ENCODE data around the gene D2HGDH. TPM values are rescaled to one million over a fixed set of nuclear protein-coding genes. Genes with fewer than 3 reads are reported as not detected.
A peak's percentile ranks its signal among the peaks of the same experiment; 100 is the strongest.
"Not testable (repeated sequence)": the region's sequence is repeated elsewhere in the genome, so short reads cannot be mapped to it uniquely, and the experiment has no call there.

Gene D2HGDH
- total and polyA plus RNA-seq, 12 donors: 7.6 to 24.7 (median 19.1) TPM

GRCh38 chr2:241815477-241816430, 81.3 kb downstream of the D2HGDH start:
- DNase-seq: no peak
- ATAC-seq: peak in 1 of 8 donors; percentile 10
- peaks cover 0 to 4% (median 0%) of the 10 kb centered on the region in 7 donors for H3K27me3 ChIP-seq

GRCh38 chr2:241816431-241817121, 82.1 kb downstream of the D2HGDH start:
- Histone ChIP-seq H3K36me3 (no peaks in the 10 kb centered on the region), H3K27me3 (peaks cover 0 to 4% (median 0%) of the 10 kb centered on the region in 7 donors), H3K27ac (peak overlapping the region in 4 of 10 donors; percentile 1 to 56 (median 35)), H3K4me1 (peaks cover 0 to 40% (median 6%) of the 10 kb centered on the region in 9 donors), H3K4me3 (no peak overlapping the region), H3K9me3 (no peaks in the 10 kb centered on the region)
- TF ChIP-seq, protein P1, sequence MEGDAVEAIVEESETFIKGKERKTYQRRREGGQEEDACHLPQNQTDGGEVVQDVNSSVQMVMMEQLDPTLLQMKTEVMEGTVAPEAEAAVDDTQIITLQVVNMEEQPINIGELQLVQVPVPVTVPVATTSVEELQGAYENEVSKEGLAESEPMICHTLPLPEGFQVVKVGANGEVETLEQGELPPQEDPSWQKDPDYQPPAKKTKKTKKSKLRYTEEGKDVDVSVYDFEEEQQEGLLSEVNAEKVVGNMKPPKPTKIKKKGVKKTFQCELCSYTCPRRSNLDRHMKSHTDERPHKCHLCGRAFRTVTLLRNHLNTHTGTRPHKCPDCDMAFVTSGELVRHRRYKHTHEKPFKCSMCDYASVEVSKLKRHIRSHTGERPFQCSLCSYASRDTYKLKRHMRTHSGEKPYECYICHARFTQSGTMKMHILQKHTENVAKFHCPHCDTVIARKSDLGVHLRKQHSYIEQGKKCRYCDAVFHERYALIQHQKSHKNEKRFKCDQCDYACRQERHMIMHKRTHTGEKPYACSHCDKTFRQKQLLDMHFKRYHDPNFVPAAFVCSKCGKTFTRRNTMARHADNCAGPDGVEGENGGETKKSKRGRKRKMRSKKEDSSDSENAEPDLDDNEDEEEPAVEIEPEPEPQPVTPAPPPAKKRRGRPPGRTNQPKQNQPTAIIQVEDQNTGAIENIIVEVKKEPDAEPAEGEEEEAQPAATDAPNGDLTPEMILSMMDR (IDR thresholded peaks at IDR 0.05): no peak
- WGBS, 2 donors: 73 to 74% methylated on average over 33 of the region's 33 CpGs
- DNase-seq (no peak), ATAC-seq (no peak)
- intact Hi-C loops (cut with DNase I): no loop called here

More at GRCh38 chr2:241815477-241816430, 81.3 kb downstream of the D2HGDH start:
- Histone ChIP-seq H3K27ac (no peak overlapping the region), H3K9me3 (no peaks in the 10 kb centered on the region), H3K36me3 (no peaks in the 10 kb centered on the region), H3K4me3 (no peak overlapping the region), H3K4me1 (peaks cover 3 to 39% (median 11%) of the 10 kb centered on the region in 9 donors)
- WGBS, 2 donors: 81 to 83% methylated on average over 48 of the region's 48 CpGs
- TF ChIP-seq, protein P1 (IDR thresholded peaks at IDR 0.05): no peak
- intact Hi-C loops (cut with DNase I): no loop called here

GRCh38 chr2:241817126-241817820, 82.8 kb downstream of the D2HGDH start:
- peaks cover 0 to 4% (median 0%) of the 10 kb centered on the region in 7 donors for H3K27me3 ChIP-seq

GRCh38 chr2:241817821-241818215, 83.4 kb downstream of the D2HGDH start:
- H3K4me1 ChIP-seq: peaks cover 0 to 42% (median 6%) of the 10 kb centered on the region in 9 donors
- H3K27me3 ChIP-seq; ATAC-seq; H3K9me3 ChIP-seq; intact Hi-C loops (cut with DNase I); H3K36me3 ChIP-seq; H3K4me3 ChIP-seq; DNase-seq: not testable (repeated sequence)
- peak overlapping the region in 4 of 10 donors; percentile 1 to 56 (median 35) for H3K27ac ChIP-seq
- 84 to 85% methylated on average over 10 of the region's 10 CpGs for WGBS, 2 donors

More at GRCh38 chr2:241817126-241817820, 82.8 kb downstream of the D2HGDH start:
- H3K4me3 ChIP-seq: no peak overlapping the region
- WGBS, 2 donors: 39 to 46% methylated on average over 16 of the region's 16 CpGs
- peak in 1 of 8 donors; percentile 12 for ATAC-seq
- TF ChIP-seq, protein P1 (IDR thresholded peaks at IDR 0.05): no peak
- peak overlapping the region in 4 of 10 donors; percentile 1 to 56 (median 35) for H3K27ac ChIP-seq
- peaks cover 0 to 45% (median 6%) of the 10 kb centered on the region in 9 donors for H3K4me1 ChIP-seq
- intact Hi-C loops (cut with DNase I): no loop called here
- DNase-seq: no peak
- no peaks in the 10 kb centered on the region for H3K9me3 ChIP-seq
- no peaks in the 10 kb centered on the region for H3K36me3 ChIP-seq

Other genes with a start within 250 kb of the D2HGDH start
- 100 to 1,000 TPM in 1 of 10 donors, 10 to 100 TPM in 9; 66.1 to 104 (median 81.9) TPM for gene STK25, start 226.0 kb upstream of the D2HGDH start, total RNA-seq
- gene STK25, start 226.0 kb upstream of the D2HGDH start, polyA plus RNA-seq: 100 to 1,000 TPM; 129 to 147 TPM
- gene BOK, start 175.9 kb upstream of the D2HGDH start, total RNA-seq: 10 to 100 TPM in 1 of 10 donors, 1 to 10 TPM in 9; 2.3 to 15.6 (median 3.3) TPM
- gene BOK, start 175.9 kb upstream of the D2HGDH start, polyA plus RNA-seq: 10 to 100 TPM in 1 of 2 donors, 1 to 10 TPM in 1; 1.6 to 10.3 TPM
- gene THAP4, start 97.5 kb upstream of the D2HGDH start, total RNA-seq: 100 to 1,000 TPM in 1 of 10 donors, 10 to 100 TPM in 9; 68.7 to 101 (median 75.4) TPM
- 10 to 100 TPM; 80.7 to 92.5 TPM for gene THAP4, start 97.5 kb upstream of the D2HGDH start, polyA plus RNA-seq
- 10 to 100 TPM; 34.7 to 52.1 (median 41.2) TPM for gene ATG4B, start 96.9 kb upstream of the D2HGDH start, total RNA-seq
- 10 to 100 TPM; 51.1 to 55.7 TPM for gene ATG4B, start 96.9 kb upstream of the D2HGDH start, polyA plus RNA-seq
- gene DTYMK, start 47.8 kb upstream of the D2HGDH start, total RNA-seq: 10 to 100 TPM in 3 of 10 donors, 1 to 10 TPM in 7; 6.4 to 12.4 (median 9.3) TPM
- 10 to 100 TPM in 1 of 2 donors, 1 to 10 TPM in 1; 9.2 to 18.5 TPM for gene DTYMK, start 47.8 kb upstream of the D2HGDH start, polyA plus RNA-seq
- 10 to 100 TPM; 10.4 to 24.6 (median 17.4) TPM for gene ING5, start 32.6 kb upstream of the D2HGDH start, total RNA-seq
- gene ING5, start 32.6 kb upstream of the D2HGDH start, polyA plus RNA-seq: 10 to 100 TPM; 19.0 to 49.9 TPM
- under 1 TPM in 3 of 10 donors, not detected in 7; 0.19 to 0.28 (median 0.23) TPM for gene GAL3ST2, start 42.2 kb downstream of the D2HGDH start, total RNA-seq
- gene GAL3ST2, start 42.2 kb downstream of the D2HGDH start, polyA plus RNA-seq: not detected
- 1 to 10 TPM in 1 of 10 donors, under 1 TPM in 7, not detected in 2; 0.07 to 1.2 (median 0.46) TPM for gene NEU4, start 74.6 kb downstream of the D2HGDH start, total RNA-seq
- 1 to 10 TPM in 1 of 2 donors, under 1 TPM in 1; 0.22 to 1.0 TPM for gene NEU4, start 74.6 kb downstream of the D2HGDH start, polyA plus RNA-seq
- 10 to 100 TPM in 1 of 10 donors, 1 to 10 TPM in 9; 1.3 to 14.2 (median 2.8) TPM for gene PDCD1, start 124.3 kb downstream of the D2HGDH start, total RNA-seq
- 1 to 10 TPM; 6.4 to 7.1 TPM for gene PDCD1, start 124.3 kb downstream of the D2HGDH start, polyA plus RNA-seq
- gene RTP5, start 135.1 kb downstream of the D2HGDH start, total RNA-seq: not detected
- under 1 TPM in 1 of 2 donors, not detected in 1; 0.15 TPM for gene RTP5, start 135.1 kb downstream of the D2HGDH start, polyA plus RNA-seq

Data from heart right ventricle (tissue), 16 donors.